Tibial artery (tissue), 4 donors: ENCODE measurements around the gene TEX261.

Source experiments
- DNase-seq, 2 donors: peaks; one replicate each; pipeline ENCODE4 v3.0.0-alpha.2; 2019
- H3K27ac ChIP-seq, 2 donors: fragments of 200-600 bp; sonication (generic) in 1 of 2; 1 replicate in 1 of 2; 2 replicates in 1 of 2; pipeline ENCODE4 v1.5.1; 2018 to 2019; ENCODE audit warnings: mild to moderate bottlenecking in 1 of 2
- H3K27me3 ChIP-seq, 2 donors: fragments of 200-600 bp; sonication (generic) in 1 of 2; one replicate each; pipeline versions ENCODE4 v1.5.1 to v1.6.0; 2016 to 2019
- H3K36me3 ChIP-seq, 3 donors: fragments of 200-600 bp; sonication (generic) in 2 of 3; one replicate each; pipeline ENCODE4 v1.5.1; 2016 to 2019; ENCODE audit warnings: mild to moderate bottlenecking in 2 of 3
- H3K4me1 ChIP-seq, 4 donors: fragments of 200-600 bp; sonication (generic) in 2 of 4; 1 replicate in 3 of 4; 2 replicates in 1 of 4; pipeline ENCODE4 v1.5.1; 2016 to 2019
- H3K4me3 ChIP-seq, 2 donors: fragments of 200-600 bp; sonication (generic) in 1 of 2; 1 replicate in 1 of 2; 2 replicates in 1 of 2; pipeline ENCODE4 v1.5.1; 2018 to 2019; ENCODE audit warnings: mild to moderate bottlenecking in 2 of 2
- H3K9me3 ChIP-seq, 3 donors: fragments of 200-600 bp; sonication (generic) in 1 of 3; one replicate each; pipeline ENCODE4 v1.5.1; 2016 to 2019
- CTCF ChIP-seq, 2 experiments: fragments of 200-600 bp in 1 of 2; fragments of 450-650 bp in 1 of 2; IDR thresholded peaks; one replicate each; pipeline ENCODE4 v1.5.1; 2017 to 2019; ENCODE audit warnings: antibody characterized with exemption in 2 of 2, mild to moderate bottlenecking in 1 of 2, moderate library complexity in 1 of 2
- intact Hi-C: fragments of 100-400 bp; cut with DNase I; formaldehyde crosslinking; loops from one replicate; pipeline ENCODE4 v1.15.0; 2023; ENCODE audit warnings: low total_unique reads

TEX261 gene

GRCh38 chr2:71004857-71005256, 10.2 kb upstream of the TEX261 start:
- H3K36me3 ChIP-seq, result no peaks in the 10 kb centered on the region
- no peaks in the 10 kb centered on the region for H3K9me3 ChIP-seq
- peaks cover 0 to 9% (median 8%) of the 10 kb centered on the region in 4 donors for H3K4me1 ChIP-seq
- intact Hi-C loops, result loop anchor here (5.0 kb wide), 1 partner anchor 43 kb away; no protein-coding TSS in a partner anchor
- no peak for TF ChIP-seq CTCF (IDR thresholded peaks at IDR 0.05)
- H3K27ac ChIP-seq, result no peak overlapping the region
- no peak overlapping the region for H3K4me3 ChIP-seq
- no peak for DNase-seq
- H3K27me3 ChIP-seq, result peaks cover 0 to 17% of the 10 kb centered on the region in 2 donors

GRCh38 chr2:71003966-71004755, 9.5 kb upstream of the TEX261 start:
- Histone ChIP-seq H3K27ac (no peak overlapping the region), H3K4me3 (no peak overlapping the region), H3K9me3 (no peaks in the 10 kb centered on the region), H3K36me3 (no peaks in the 10 kb centered on the region), H3K27me3 (peaks cover 0 to 17% of the 10 kb centered on the region in 2 donors), H3K4me1 (peaks cover 0 to 9% (median 8%) of the 10 kb centered on the region in 4 donors)
- DNase-seq, result no peak
- intact Hi-C loops, result loop anchor here (5.0 kb wide), 1 partner anchor 42 kb away; no protein-coding TSS in a partner anchor
- no peak for TF ChIP-seq CTCF (IDR thresholded peaks at IDR 0.05)

- H3K4me3 ChIP-seq, result no peak overlapping the region
- H3K27me3 ChIP-seq, result peaks cover 0 to 15% of the 10 kb centered on the region in 2 donors
- H3K9me3 ChIP-seq, result no peaks in the 10 kb centered on the region
- H3K27ac ChIP-seq, result no peak overlapping the region
- intact Hi-C loops, result loop anchor here (5.0 kb wide), 1 partner anchor 41 kb away; no protein-coding TSS in a partner anchor
- peaks cover 0 to 9% (median 8%) of the 10 kb centered on the region in 4 donors for H3K4me1 ChIP-seq
- no peaks in the 10 kb centered on the region for H3K36me3 ChIP-seq
- no peak for DNase-seq
- TF ChIP-seq CTCF (IDR thresholded peaks at IDR 0.05), result no peak
These were observed 8.7 kb upstream of the TEX261 start for GRCh38 chr2:71003396-71003795.

- H3K4me1 ChIP-seq, result peaks cover 0 to 9% (median 8%) of the 10 kb centered on the region in 4 donors
- H3K9me3 ChIP-seq, result no peaks in the 10 kb centered on the region
- H3K27me3 ChIP-seq, result peaks cover 0 to 12% of the 10 kb centered on the region in 2 donors
- DNase-seq, result no peak
- H3K4me3 ChIP-seq, result no peak overlapping the region
- H3K27ac ChIP-seq, result no peak overlapping the region
- intact Hi-C loops, result loop anchor here (5.0 kb wide), 1 partner anchor 40 kb away; no protein-coding TSS in a partner anchor
- H3K36me3 ChIP-seq, result no peaks in the 10 kb centered on the region
- no peak for TF ChIP-seq CTCF (IDR thresholded peaks at IDR 0.05)
These were observed 7.4 kb upstream of the TEX261 start for GRCh38 chr2:71001981-71002570.

- DNase-seq, result no peak
- Histone ChIP-seq H3K4me1 (peaks cover 0 to 9% (median 8%) of the 10 kb centered on the region in 4 donors), H3K9me3 (no peaks in the 10 kb centered on the region), H3K27me3 (peaks cover 0 to 12% of the 10 kb centered on the region in 2 donors), H3K36me3 (no peaks in the 10 kb centered on the region), H3K27ac (no peak overlapping the region), H3K4me3 (no peak overlapping the region)
- no peak for TF ChIP-seq CTCF (IDR thresholded peaks at IDR 0.05)
- intact Hi-C loops, result loop anchor here (5.0 kb wide), 1 partner anchor 39 kb away; no protein-coding TSS in a partner anchor
These were observed 6.9 kb upstream of the TEX261 start for GRCh38 chr2:71001592-71001927.
